SK-N-MC (cell line): ENCODE measurements around the gene PGA4.
A peak's percentile ranks its signal among the peaks of the same experiment; 100 is the strongest.

ENCODE experiments used
- DNase-seq: peaks from one replicate; pipeline ENCODE4 v3.0.0-alpha.2; 2011; ENCODE audit warnings: low read depth, low spot score
- H3K27ac ChIP-seq: fragments of 200-600 bp; sonication (generic); 2 replicates; pipeline ENCODE4 v1.5.1; 2016; ENCODE audit warnings: mixed run types
- H3K36me3 ChIP-seq: fragments of 200-600 bp; sonication (generic); 2 replicates; pipeline ENCODE4 v1.6.1; 2017; ENCODE audit warnings: antibody characterized with exemption, low read length, mixed read lengths; ENCODE audit not compliant: insufficient read depth
- H3K4me3 ChIP-seq: fragments of 200-600 bp; sonication (generic); 2 replicates; pipeline ENCODE4 v1.5.1; 2016
- H3K9ac ChIP-seq: fragments of 200-600 bp; sonication (generic); 2 replicates; pipeline ENCODE4 v1.8.0; 2017; ENCODE audit warnings: mixed run types, mixed read lengths; ENCODE audit not compliant: insufficient read length
- H3K9me3 ChIP-seq: fragments of 200-600 bp; sonication (generic); 2 replicates; pipeline ENCODE4 v1.6.1; 2017; ENCODE audit warnings: low read depth, mild to moderate bottlenecking, antibody characterized with exemption, low read length, moderate library complexity, mixed read lengths
- EZH2 ChIP-seq: fragments of 200-600 bp; sonication (generic); IDR thresholded peaks from one replicate; pipeline ENCODE4 v1.6.1; 2017; ENCODE audit warnings: antibody characterized with exemption
- FOXP2 ChIP-seq: optimal IDR thresholded peaks from 2 replicates; pipeline ENCODE3; 2011; ENCODE audit warnings: mild to moderate bottlenecking, moderate library complexity; ENCODE audit not compliant: insufficient read depth; ENCODE audit errors: extremely low read length, control extremely low read depth
- POLR2AphosphoS5 ChIP-seq: IDR thresholded peaks from 2 replicates; pipeline ENCODE4 v1.6.1; 2012; ENCODE audit warnings: mild to moderate bottlenecking, low read depth, low read length, borderline replicate concordance

Gene PGA4

GRCh38 chr11:61268588-61269250 lies 46.6 kb downstream of the PGA4 start:
- no peaks in the 10 kb centered on the region for H3K9me3 ChIP-seq
- H3K4me3 ChIP-seq = no peak overlapping the region
- DNase-seq = no peak
- H3K36me3 ChIP-seq = no peaks in the 10 kb centered on the region; the same call in 1 of the 2 replicates
- TF ChIP-seq FOXP2 (no peak), POLR2AphosphoS5 (no peak), EZH2 (no peak)
- H3K9ac ChIP-seq = no peak overlapping the region
- H3K27ac ChIP-seq = no peak overlapping the region

GRCh38 chr11:61270354-61271076 lies 48.4 kb downstream of the PGA4 start:
- Histone ChIP-seq H3K9me3 (no peaks in the 10 kb centered on the region), H3K4me3 (no peak overlapping the region), H3K36me3 (no peaks in the 10 kb centered on the region; the same call in 1 of the 2 replicates), H3K27ac (no peak overlapping the region), H3K9ac (no peak overlapping the region)
- TF ChIP-seq FOXP2 (no peak), EZH2 (no peak), POLR2AphosphoS5 (no peak)
- no peak for DNase-seq

GRCh38 chr11:61272731-61273130 lies 50.6 kb downstream of the PGA4 start:
- no peak overlapping the region for H3K9ac ChIP-seq
- TF ChIP-seq FOXP2 (no peak), EZH2 (no peak), POLR2AphosphoS5 (no peak)
- H3K27ac ChIP-seq = no peak overlapping the region
- H3K4me3 ChIP-seq = no peak overlapping the region
- H3K9me3 ChIP-seq = no peaks in the 10 kb centered on the region
- no peaks in the 10 kb centered on the region; the same call in 1 of the 2 replicates for H3K36me3 ChIP-seq
- DNase-seq = no peak

GRCh38 chr11:61273178-61274078 lies 51.3 kb downstream of the PGA4 start:
- Histone ChIP-seq H3K9me3 (no peaks in the 10 kb centered on the region), H3K9ac (no peak overlapping the region), H3K27ac (no peak overlapping the region), H3K4me3 (no peak overlapping the region), H3K36me3 (no peaks in the 10 kb centered on the region; the same call in 1 of the 2 replicates)
- TF ChIP-seq POLR2AphosphoS5 = no peak
- no peak for TF ChIP-seq EZH2
- no peak for DNase-seq

GRCh38 chr11:61274084-61274483 lies 51.9 kb downstream of the PGA4 start:
- Histone ChIP-seq H3K27ac (no peak overlapping the region), H3K4me3 (no peak overlapping the region), H3K36me3 (no peaks in the 10 kb centered on the region; the same call in 1 of the 2 replicates), H3K9ac (no peak overlapping the region), H3K9me3 (no peaks in the 10 kb centered on the region)
- TF ChIP-seq EZH2 = no peak
- TF ChIP-seq POLR2AphosphoS5 = no peak
- no peak for TF ChIP-seq FOXP2
- DNase-seq = no peak

- H3K27ac ChIP-seq = no peak overlapping the region
- no peak overlapping the region for H3K4me3 ChIP-seq
- no peaks in the 10 kb centered on the region for H3K9me3 ChIP-seq
- no peak for DNase-seq
- no peaks in the 10 kb centered on the region; the same call in 1 of the 2 replicates for H3K36me3 ChIP-seq
- no peak overlapping the region for H3K9ac ChIP-seq
- TF ChIP-seq POLR2AphosphoS5 (no peak), FOXP2 (no peak), EZH2 (no peak)
Measured at GRCh38 chr11:61275191-61275590, 53.0 kb downstream of the PGA4 start.

- Histone ChIP-seq H3K9me3 (no peaks in the 10 kb centered on the region), H3K27ac (peak overlapping the region; percentile 93), H3K36me3 (no peaks in the 10 kb centered on the region; the same call in 1 of the 2 replicates), H3K4me3 (peak overlapping the region; percentile 69), H3K9ac (peak overlapping the region; percentile 49)
- TF ChIP-seq POLR2AphosphoS5 (no peak), EZH2 (no peak), FOXP2 (no peak)
- no peak for DNase-seq
Measured at GRCh38 chr11:61277186-61278000, 55.2 kb downstream of the PGA4 start.

- Histone ChIP-seq H3K27ac (peak overlapping the region; percentile 93), H3K36me3 (no peaks in the 10 kb centered on the region; the same call in 1 of the 2 replicates), H3K9me3 (no peaks in the 10 kb centered on the region), H3K4me3 (peak overlapping the region; percentile 69), H3K9ac (peak overlapping the region; percentile 62)
- peak; percentile 64 for DNase-seq
- TF ChIP-seq FOXP2 = no peak
- TF ChIP-seq POLR2AphosphoS5 = no peak
- TF ChIP-seq EZH2 = no peak
Measured at GRCh38 chr11:61278001-61278470, 55.9 kb downstream of the PGA4 start.
